ENCODE data around the gene CRB1.

Gene CRB1

DNA sequence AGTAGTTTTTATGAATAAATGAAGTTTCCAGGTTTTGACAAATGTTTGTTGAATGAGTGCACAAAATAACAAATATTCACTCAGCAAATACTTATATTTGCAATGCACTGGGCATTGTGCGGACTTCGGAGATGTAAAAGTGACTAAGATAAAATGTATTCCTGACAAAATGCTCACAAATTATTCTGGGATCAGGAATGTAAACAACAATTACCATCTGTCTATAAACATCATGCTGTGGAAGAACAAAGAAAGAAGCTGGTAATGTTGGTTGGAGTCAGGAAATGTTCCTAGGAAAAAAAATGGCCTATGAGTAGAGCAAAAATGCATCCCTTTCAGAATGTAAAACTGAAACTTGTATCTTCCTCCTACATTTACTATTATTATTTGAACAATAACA, 68.5 kb downstream of the CRB1 start:
- DNase-seq (ENCODE audit: low read depth) = no peak
- no peak for TF ChIP-seq CTCF (conservative IDR thresholded peaks at IDR 0.05; ENCODE audit: control insufficient read depth, insufficient read depth, low read depth, low read length)
- H3K4me3 ChIP-seq (ENCODE audit: control insufficient read depth, low read depth, low read length) = no peak overlapping the region

GRCh38 chr1:197339106-197340060, 71.3 kb downstream of the CRB1 start:
- H3K4me3 ChIP-seq (ENCODE audit: control insufficient read depth, low read depth, low read length) = no peak overlapping the region
- no peak for DNase-seq (ENCODE audit: low read depth)
- no peak for TF ChIP-seq CTCF (conservative IDR thresholded peaks at IDR 0.05; ENCODE audit: control insufficient read depth, insufficient read depth, low read depth, low read length)

DNA sequence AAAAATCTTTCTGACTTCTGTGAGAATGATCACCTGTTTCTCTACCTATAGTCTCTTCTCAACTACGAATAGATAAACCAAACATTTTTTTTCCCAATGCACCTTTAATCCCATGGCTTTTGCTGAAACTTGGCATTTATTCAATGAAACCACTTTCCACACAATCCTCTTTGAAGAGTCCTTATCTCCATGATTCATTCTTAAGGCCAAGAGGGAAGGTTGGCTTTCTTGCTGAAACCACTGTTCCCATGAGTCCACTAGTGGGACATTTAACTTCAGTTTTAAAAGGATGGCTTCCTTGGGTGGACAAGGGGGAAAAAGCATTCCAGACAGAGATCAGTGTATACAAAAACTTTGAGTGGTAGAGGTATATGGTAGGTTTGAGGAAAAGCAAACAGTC, 73.6 kb downstream of the CRB1 start:
- DNase-seq (ENCODE audit: low read depth) = no peak
- no peak for TF ChIP-seq CTCF (conservative IDR thresholded peaks at IDR 0.05; ENCODE audit: control insufficient read depth, insufficient read depth, low read depth, low read length)
- H3K4me3 ChIP-seq (ENCODE audit: control insufficient read depth, low read depth, low read length) = no peak overlapping the region

DNA sequence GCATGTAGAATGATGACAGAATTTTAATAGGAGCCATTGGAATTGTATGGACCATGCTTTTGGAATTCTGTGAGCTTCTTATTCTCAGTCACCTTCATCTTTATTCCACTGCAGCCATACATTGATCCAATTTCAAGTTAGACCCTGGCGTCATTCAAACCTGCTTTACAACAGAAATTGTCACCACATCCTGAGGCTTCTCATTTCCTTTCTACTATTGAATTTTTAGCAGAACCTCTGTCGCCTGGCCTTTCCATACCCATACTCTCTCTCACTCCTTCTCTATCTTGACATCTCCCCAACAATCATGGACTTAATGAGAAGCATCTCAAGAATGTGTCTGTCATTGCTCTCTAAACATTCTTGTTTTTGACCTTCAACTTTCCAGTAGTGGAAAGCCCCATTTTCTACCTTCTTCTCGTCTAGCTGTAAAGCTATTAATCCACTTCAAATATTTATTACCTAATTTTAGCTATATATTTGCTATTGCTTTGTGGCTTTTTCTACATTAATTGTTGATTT, 74.1 kb downstream of the CRB1 start:
- H3K4me3 ChIP-seq (ENCODE audit: control insufficient read depth, low read depth, low read length) = no peak overlapping the region
- no peak for TF ChIP-seq CTCF (conservative IDR thresholded peaks at IDR 0.05; ENCODE audit: control insufficient read depth, insufficient read depth, low read depth, low read length)
- no peak for DNase-seq (ENCODE audit: low read depth)

GRCh38 chr1:197342669-197343068, 74.6 kb downstream of the CRB1 start:
- TF ChIP-seq CTCF (conservative IDR thresholded peaks at IDR 0.05; ENCODE audit: control insufficient read depth, insufficient read depth, low read depth, low read length) = no peak
- DNase-seq (ENCODE audit: low read depth) = no peak
- no peak overlapping the region for H3K4me3 ChIP-seq (ENCODE audit: control insufficient read depth, low read depth, low read length)

- no peak for DNase-seq (ENCODE audit: low read depth)
- H3K4me3 ChIP-seq (ENCODE audit: control insufficient read depth, low read depth, low read length) = no peak overlapping the region
- TF ChIP-seq CTCF (conservative IDR thresholded peaks at IDR 0.05; ENCODE audit: control insufficient read depth, insufficient read depth, low read depth, low read length) = no peak
These were observed 75.7 kb downstream of the CRB1 start for GRCh38 chr1:197343663-197344273.
